ENCODE measurements around the gene GSTCD. TPM values are rescaled to one million over a fixed set of nuclear protein-coding genes. Genes with fewer than 3 reads are reported as not detected.

The GSTCD gene
- total RNA-seq, 4 donors from 2014 or later: 6.2 to 11.9 (median 9.1) TPM

DNA sequence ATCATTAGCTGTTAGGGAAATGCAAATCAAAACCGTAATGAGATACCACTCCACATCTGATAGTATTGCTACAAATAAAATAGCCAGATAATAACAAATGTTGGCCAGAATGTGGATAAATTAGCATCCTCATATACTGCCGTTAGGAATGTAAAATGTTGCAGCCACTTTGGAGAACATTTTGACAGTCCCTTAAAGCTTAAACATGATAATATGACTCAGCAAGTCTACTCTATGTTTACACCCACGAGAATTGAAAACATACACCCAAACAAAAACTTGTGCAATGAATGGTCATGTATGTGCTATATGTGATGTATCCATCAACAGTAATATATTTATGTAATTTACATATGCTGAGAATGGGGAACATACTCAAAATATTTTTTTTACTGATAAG lies 78.2 kb downstream of the GSTCD start:
- TF ChIP-seq, protein P1, sequence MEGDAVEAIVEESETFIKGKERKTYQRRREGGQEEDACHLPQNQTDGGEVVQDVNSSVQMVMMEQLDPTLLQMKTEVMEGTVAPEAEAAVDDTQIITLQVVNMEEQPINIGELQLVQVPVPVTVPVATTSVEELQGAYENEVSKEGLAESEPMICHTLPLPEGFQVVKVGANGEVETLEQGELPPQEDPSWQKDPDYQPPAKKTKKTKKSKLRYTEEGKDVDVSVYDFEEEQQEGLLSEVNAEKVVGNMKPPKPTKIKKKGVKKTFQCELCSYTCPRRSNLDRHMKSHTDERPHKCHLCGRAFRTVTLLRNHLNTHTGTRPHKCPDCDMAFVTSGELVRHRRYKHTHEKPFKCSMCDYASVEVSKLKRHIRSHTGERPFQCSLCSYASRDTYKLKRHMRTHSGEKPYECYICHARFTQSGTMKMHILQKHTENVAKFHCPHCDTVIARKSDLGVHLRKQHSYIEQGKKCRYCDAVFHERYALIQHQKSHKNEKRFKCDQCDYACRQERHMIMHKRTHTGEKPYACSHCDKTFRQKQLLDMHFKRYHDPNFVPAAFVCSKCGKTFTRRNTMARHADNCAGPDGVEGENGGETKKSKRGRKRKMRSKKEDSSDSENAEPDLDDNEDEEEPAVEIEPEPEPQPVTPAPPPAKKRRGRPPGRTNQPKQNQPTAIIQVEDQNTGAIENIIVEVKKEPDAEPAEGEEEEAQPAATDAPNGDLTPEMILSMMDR (IDR thresholded peaks at IDR 0.05; ENCODE audit: low read depth): no peak

GRCh38 chr4:105797225-105797624 lies 88.6 kb downstream of the GSTCD start:
- TF ChIP-seq, protein P1 (IDR thresholded peaks at IDR 0.05; ENCODE audit: low read depth): no peak

DNA sequence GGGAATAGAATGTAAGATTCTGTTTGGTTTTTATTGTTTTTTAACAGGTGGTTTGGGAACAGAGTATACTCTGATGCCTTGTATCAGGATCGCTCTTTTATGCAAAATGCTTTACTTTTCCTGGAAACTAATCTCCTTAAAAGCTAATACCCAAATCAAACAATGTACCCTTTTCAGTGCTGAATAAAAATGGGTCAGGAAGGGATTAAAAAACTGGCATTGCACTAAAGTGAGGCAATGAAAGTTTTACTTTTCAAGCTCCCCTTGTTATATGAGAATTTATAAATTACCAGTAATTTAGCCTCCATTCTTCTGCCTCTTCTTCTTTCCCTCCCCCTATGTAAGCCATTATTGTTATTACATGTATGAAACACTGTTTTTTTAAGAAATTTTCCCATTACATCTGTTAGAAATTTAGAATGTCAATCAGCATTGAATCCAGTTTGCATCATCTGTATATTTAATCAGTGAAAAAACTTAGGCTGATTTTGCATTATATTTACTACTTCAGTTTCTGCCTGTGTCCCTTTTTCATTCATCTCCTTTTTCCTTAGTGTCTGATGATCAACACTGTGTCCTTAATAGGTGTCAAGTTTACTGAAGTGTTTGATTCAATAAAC lies 97.0 kb downstream of the GSTCD start:
- TF ChIP-seq, protein P1 (IDR thresholded peaks at IDR 0.05; ENCODE audit: low read depth): no peak

DNA sequence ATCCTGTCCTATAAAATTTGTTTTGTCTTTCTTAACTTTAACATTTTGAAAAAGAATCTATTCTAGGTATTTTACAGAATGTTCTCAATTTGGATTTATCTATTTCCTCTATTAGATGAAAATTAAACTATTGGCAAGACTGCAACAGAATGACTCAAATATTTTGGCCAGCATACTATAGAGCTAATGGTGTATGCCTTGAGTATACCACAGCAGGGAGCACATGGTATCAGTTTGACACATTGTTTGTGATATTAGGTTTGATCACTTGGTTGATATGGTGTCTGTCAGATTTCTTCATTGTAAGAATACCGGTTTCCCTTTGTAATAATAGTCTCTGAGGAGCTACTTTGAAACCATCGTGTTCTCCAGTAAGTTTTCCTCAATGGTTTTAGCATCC lies 98.9 kb downstream of the GSTCD start:
- TF ChIP-seq, protein P1 (IDR thresholded peaks at IDR 0.05; ENCODE audit: low read depth): no peak

DNA sequence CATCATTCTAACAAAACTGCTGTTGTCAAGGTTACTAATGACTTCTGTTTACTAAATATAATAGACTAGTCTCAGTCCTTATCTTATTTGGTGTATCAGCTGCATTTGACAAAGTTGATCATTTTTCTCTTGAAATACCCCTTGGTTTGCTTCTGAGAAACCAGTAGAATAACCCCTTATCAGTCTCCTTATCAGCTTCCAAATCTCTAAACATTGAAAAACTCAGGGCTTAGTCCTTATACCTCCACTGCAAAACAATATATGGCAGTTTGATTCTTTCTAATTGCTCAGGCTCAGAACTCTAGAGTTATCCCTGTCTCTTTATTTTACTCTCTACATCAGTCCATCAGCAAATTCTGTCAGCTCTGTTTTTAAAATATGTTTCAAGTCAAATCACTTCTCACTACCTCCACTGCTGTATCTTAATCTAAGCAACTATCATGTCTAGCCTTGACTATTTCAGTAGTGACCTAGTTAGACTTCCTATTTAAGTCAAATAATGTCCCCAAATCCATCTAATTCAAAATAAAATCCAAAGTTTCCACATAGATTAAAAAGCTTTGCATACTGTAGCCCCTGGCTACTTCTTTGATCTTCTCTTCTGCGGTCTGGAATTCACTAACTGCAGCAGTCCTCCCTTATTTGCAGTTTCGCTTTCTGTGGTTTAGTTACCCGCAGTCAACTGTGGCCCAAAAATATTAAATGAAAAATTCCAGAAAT lies 99.6 kb downstream of the GSTCD start:
- TF ChIP-seq, protein P1 (IDR thresholded peaks at IDR 0.05; ENCODE audit: low read depth): no peak

DNA sequence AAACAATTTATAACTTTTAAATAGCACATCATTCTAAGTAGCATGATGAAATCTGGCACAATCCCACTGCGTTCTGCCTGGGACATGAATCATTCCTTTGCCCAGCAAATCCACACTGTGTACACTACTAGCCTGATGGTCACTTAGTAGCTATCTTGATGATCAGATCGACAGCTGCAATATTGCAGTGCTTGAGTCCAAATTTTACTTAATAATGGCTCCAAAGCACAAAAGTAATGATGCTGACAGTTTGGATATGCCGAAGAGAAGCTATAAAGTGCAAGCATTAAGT lies 100.1 kb downstream of the GSTCD start:
- TF ChIP-seq, protein P1 (IDR thresholded peaks at IDR 0.05; ENCODE audit: low read depth): no peak

- TF ChIP-seq, protein P1 (IDR thresholded peaks at IDR 0.05; ENCODE audit: low read depth): no peak
Measured at GRCh38 chr4:105815701-105816100, 107.1 kb downstream of the GSTCD start.

All from subcutaneous adipose tissue (tissue), 4 donors.